ENCODE data around the gene ESRP2.
A peak's percentile ranks its signal among the peaks of the same experiment; 100 is the strongest.

The ESRP2 gene

DNA sequence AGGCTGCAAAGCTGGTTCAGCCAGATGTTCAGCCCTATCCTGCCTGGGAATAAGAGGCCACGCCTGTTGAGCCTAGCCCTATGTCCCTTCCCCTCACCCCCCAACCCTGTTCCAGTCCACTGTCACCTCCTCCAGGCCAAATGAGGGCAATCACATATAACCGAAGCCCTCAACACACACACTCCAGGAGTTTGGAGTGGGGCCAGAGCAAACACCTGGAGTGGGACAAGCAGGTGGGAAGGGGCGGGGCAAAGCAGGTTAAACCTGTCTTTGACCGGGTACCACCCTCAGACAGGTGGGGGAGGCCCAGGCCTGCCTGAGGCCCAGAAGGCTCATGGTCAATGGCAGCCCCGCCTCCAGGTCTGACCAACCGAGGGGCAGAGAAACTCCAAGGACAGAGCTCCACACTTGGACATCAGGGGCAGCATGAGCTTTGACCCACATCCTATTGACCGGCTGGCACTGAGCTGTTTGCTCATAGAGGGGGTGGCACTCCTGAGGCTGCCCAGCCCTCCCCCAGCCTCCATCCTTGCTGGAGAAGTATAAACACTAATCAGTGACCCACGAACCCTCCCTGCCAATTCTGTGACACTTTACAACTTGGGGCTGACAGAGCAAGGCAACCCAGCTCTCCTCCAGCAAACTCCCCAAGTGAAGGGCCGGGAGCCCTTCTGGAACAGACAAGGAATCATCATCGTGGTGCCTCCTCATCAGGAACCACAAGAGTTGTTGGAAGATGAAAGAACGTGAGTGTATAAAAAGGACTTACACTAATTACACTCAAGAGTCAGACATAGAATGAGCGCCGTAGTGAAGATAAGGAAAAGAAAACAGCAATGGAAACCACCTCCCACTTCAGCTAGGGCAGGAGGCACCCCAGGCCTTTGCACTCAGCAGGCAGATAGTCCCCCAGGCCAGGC, 1.5 kb downstream of the ESRP2 start:
- TF ChIP-seq, protein P1, sequence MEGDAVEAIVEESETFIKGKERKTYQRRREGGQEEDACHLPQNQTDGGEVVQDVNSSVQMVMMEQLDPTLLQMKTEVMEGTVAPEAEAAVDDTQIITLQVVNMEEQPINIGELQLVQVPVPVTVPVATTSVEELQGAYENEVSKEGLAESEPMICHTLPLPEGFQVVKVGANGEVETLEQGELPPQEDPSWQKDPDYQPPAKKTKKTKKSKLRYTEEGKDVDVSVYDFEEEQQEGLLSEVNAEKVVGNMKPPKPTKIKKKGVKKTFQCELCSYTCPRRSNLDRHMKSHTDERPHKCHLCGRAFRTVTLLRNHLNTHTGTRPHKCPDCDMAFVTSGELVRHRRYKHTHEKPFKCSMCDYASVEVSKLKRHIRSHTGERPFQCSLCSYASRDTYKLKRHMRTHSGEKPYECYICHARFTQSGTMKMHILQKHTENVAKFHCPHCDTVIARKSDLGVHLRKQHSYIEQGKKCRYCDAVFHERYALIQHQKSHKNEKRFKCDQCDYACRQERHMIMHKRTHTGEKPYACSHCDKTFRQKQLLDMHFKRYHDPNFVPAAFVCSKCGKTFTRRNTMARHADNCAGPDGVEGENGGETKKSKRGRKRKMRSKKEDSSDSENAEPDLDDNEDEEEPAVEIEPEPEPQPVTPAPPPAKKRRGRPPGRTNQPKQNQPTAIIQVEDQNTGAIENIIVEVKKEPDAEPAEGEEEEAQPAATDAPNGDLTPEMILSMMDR (IDR thresholded peaks at IDR 0.05; ENCODE audit: low read depth, low read length, missing control alignments) = no peak
- DNase-seq (ENCODE audit: extremely low read depth, low read depth) = peak; percentile 44
- no peak overlapping the region for H3K4me3 ChIP-seq (replicated peaks; ENCODE audit: low read depth, low read length)

DNA sequence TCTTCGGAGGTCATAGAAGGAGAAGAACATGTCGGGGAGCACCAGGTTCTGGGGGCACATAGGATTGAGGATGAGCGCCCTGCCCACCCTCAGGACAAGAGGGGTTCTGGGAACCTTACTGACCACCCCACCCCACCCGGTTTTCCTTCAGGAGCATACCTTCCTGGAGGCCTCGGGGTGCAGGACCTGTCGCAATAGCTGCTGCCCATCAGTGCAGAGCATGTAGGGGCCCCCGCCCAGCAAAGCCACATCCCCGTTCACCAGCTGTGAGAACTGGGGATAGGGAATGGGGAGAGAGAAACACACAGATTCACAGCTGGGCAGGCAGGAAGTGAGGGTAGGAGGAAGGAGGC, 2.1 kb downstream of the ESRP2 start:
- TF ChIP-seq, protein P1 (IDR thresholded peaks at IDR 0.05; ENCODE audit: low read depth, low read length, missing control alignments) = no peak
- H3K4me3 ChIP-seq (replicated peaks; ENCODE audit: low read depth, low read length) = no peak overlapping the region
- no peak for DNase-seq (ENCODE audit: extremely low read depth, low read depth)

DNA sequence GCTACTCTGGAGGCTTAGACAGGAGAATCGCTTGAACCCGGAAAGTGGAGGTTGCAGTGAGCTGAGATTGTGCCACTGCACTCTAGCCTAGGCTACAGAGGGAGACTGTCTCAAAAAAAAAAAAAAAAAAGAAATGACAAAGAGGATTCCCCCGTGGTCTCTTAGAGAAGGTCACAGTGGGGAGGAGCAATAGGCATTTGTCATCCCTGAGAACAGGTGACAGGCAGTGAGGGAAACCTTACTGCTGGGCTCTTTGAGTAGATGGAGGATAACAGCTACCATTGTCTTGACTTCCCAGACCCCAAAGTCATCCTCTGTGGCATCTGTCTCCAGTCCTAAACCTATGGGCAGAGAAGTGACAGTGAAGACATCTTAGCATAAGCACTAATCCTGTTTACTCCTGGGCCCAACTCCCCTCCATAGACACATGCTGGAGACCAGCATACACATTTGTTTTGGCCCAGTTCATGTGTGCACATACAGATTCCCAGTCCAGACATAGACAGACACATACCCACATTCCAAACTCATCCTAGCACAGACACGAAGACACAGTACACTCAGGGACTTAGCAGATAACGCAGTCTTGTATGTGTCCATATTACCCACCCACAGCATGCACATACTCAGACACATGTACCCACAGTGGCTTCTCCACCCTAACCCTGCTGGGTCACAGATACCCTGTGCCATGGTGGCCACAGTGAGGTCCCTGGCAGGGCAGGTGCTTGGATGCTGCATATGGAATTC, 2.7 kb downstream of the ESRP2 start:
- TF ChIP-seq, protein P1 (IDR thresholded peaks at IDR 0.05; ENCODE audit: low read depth, low read length, missing control alignments) = no peak
- H3K4me3 ChIP-seq (replicated peaks; ENCODE audit: low read depth, low read length) = no peak overlapping the region
- no peak for DNase-seq (ENCODE audit: extremely low read depth, low read depth)

DNA sequence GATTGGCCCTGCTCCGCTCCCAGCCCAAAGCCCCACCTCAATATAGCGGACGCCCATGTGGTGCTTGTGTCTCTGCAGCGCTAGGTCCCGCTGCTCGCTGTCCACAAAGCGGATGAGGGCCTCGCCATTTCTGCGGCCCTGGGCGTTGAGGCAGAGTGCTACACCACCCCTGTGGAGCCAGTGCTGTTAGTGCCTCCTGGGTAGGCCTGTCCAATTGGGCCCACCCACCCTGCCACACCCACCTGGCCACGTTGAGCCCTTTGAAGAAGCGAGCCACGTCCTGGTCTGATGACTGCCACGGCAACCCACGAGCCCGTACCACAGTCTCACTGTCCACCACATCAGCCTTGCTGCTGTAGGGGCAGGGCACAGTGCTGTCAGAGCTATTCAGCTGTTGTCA, 3.6 kb downstream of the ESRP2 start:
- H3K4me3 ChIP-seq (replicated peaks; ENCODE audit: low read depth, low read length) = no peak overlapping the region
- TF ChIP-seq, protein P1 (IDR thresholded peaks at IDR 0.05; ENCODE audit: low read depth, low read length, missing control alignments) = no peak
- DNase-seq (ENCODE audit: extremely low read depth, low read depth) = no peak

DNA sequence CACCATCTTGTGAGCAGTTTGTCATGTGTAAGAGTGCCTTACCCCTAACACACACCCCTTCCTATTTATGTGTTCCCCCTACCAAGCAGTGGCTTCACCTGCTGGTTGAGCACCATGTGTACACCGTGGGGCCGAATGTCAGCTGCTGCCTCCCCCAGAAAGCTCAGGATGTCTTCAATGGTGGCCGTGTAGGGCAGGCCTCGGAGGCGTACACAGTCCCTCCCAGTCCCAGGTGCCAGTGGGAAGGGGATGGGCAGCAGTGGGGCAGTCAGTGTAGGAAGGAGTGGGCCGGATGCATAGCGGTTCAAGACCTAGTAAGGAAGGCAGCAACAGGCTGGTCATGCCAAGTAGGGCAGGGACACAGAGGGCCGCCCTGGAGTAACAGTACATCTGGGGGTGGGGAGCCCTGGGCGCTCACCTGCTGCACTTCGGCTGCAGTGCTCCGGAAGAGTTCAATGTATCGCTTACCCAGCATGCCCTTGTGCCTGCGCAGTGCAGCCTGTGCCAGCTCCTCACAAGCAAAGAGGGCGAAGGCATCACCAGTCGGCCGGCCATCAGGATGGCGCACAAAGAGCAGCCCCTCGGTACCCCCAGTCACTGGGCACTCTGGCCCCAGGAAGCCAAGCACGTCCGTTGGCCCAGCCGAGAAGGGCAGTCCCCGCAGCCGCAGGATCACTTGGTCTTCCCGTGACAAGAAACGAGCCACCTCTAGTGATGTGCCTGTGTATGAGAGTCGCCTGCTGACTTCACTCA, 4.4 kb downstream of the ESRP2 start:
- H3K4me3 ChIP-seq (replicated peaks; ENCODE audit: low read depth, low read length) = no peak overlapping the region

DNA sequence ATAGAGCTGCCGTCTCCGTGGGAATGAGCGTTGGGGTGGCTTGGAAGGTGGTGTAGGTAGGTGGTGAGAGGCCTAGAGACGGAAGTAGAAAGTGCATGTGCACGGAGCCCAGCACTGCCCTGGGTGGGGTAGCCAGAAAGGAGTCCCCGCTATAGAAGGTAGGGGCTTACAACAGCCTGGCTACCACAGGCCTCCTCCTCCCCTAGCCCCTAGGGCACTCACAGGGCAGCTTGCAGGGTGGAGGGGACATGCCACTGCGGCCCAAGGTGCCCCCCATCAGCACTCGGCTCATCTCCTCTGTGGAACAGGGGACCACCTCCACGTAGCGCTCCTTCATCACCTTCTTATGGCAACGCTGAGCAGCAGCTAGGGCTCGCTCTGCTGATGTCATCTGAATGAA, 5.0 kb downstream of the ESRP2 start:
- TF ChIP-seq, protein P1 (IDR thresholded peaks at IDR 0.05; ENCODE audit: low read depth, low read length, missing control alignments) = no peak
- H3K4me3 ChIP-seq (replicated peaks; ENCODE audit: low read depth, low read length) = no peak overlapping the region
- no peak for DNase-seq (ENCODE audit: extremely low read depth, low read depth)

More for the DNA sequence above, 4.4 kb downstream of the ESRP2 start:
- DNase-seq (ENCODE audit: extremely low read depth, low read depth) = no peak
- TF ChIP-seq, protein P1 (IDR thresholded peaks at IDR 0.05; ENCODE audit: low read depth, low read length, missing control alignments) = no peak

Data from HFF-Myc (cell line).